Colonic mucosa (tissue), 4 donors: Measurements from ENCODE around the gene MUC3A. TPM values are rescaled to one million over a fixed set of nuclear protein-coding genes. Genes with fewer than 3 reads are reported as not detected.
"Not testable (repeated sequence)": the region's sequence is repeated elsewhere in the genome, so short reads cannot be mapped to it uniquely, and the experiment has no call there.

Experiments used
- DNase-seq: peaks from one replicate; pipeline ENCODE4 v3.0.0-alpha.2; 2020
- H3K27ac ChIP-seq: fragments of 200-600 bp; one replicate; pipeline ENCODE4 v1.8.0; 2021
- H3K27me3 ChIP-seq: fragments of 200-600 bp; one replicate; pipeline ENCODE4 v1.8.0; 2021
- H3K36me3 ChIP-seq: fragments of 200-600 bp; one replicate; pipeline ENCODE4 v1.8.0; 2021
- H3K4me1 ChIP-seq: fragments of 200-600 bp; one replicate; pipeline ENCODE4 v1.8.0; 2021; ENCODE audit warnings: mild to moderate bottlenecking
- H3K4me3 ChIP-seq: fragments of 200-600 bp; one replicate; pipeline ENCODE4 v1.8.0; 2021
- H3K9ac ChIP-seq, 2 donors: one replicate each; pipeline ENCODE4 v1.7.0; 2013; ENCODE audit warnings: control low read depth in 2 of 2, low read depth in 2 of 2, low read length in 2 of 2
- H3K9me3 ChIP-seq: fragments of 200-600 bp; one replicate; pipeline ENCODE4 v1.8.0; 2021
- intact Hi-C: fragments of 100-400 bp; cut with DNase I; formaldehyde crosslinking; loops from one replicate; pipeline ENCODE4 v1.14.1; 2022
- total RNA-seq, 2 donors: library from RNA; stranded (reverse); fragmentation: NEBNext Ultra II Directional in 1 of 2; extraction: Animal tissue kit (Norgen Biotek cat#: 25700) in 1 of 2; gene quantifications; one replicate each; pipeline ENCODE4 v1.2.1, GENCODE V29; 2021
- TF ChIP-seq, protein P1 (sequence below): fragments of 200-600 bp; IDR thresholded peaks from one replicate; pipeline ENCODE4 v1.8.0; 2022; ENCODE audit warnings: antibody characterized with exemption, mild to moderate bottlenecking
- donor health status: healthy.
- donor health status: DM: no; HTN: no; CAD: no.
- donor health status: DM: no; HTN: no; CAD: no.

Gene MUC3A
- total RNA-seq, 2 donors from 2014 or later: 137 to 149 TPM

DNA sequence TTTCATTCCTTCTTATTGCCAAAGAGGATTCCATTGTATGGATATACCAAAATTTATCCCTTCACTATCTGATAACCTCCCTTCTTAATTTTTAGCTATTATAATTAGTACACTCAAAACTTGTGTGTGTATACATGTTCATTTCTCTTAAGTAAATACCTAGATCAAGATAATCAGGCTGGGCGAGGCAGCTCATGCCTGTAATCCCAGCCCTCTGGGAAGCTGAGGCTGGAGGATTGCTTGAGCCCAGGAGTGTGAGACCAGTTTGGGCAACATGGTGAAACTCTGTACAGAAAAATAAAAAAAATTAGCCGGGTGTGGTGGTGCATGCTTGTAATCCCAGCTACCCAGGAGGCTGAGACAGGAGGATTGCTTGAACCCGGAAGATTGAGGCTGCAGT lies 37.9 kb upstream of the MUC3A start:
- TF ChIP-seq, protein P1, sequence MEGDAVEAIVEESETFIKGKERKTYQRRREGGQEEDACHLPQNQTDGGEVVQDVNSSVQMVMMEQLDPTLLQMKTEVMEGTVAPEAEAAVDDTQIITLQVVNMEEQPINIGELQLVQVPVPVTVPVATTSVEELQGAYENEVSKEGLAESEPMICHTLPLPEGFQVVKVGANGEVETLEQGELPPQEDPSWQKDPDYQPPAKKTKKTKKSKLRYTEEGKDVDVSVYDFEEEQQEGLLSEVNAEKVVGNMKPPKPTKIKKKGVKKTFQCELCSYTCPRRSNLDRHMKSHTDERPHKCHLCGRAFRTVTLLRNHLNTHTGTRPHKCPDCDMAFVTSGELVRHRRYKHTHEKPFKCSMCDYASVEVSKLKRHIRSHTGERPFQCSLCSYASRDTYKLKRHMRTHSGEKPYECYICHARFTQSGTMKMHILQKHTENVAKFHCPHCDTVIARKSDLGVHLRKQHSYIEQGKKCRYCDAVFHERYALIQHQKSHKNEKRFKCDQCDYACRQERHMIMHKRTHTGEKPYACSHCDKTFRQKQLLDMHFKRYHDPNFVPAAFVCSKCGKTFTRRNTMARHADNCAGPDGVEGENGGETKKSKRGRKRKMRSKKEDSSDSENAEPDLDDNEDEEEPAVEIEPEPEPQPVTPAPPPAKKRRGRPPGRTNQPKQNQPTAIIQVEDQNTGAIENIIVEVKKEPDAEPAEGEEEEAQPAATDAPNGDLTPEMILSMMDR: no peak
- Histone ChIP-seq H3K36me3 (no peaks in the 10 kb centered on the region), H3K9me3 (no peaks in the 10 kb centered on the region), H3K27me3 (no peaks in the 10 kb centered on the region), H3K4me3 (no peak overlapping the region), H3K27ac (peak overlapping the region; percentile 32), H3K9ac (no peak overlapping the region), H3K4me1 (no peaks in the 10 kb centered on the region)
- no peak for DNase-seq
- intact Hi-C loops: no loop called here

DNA sequence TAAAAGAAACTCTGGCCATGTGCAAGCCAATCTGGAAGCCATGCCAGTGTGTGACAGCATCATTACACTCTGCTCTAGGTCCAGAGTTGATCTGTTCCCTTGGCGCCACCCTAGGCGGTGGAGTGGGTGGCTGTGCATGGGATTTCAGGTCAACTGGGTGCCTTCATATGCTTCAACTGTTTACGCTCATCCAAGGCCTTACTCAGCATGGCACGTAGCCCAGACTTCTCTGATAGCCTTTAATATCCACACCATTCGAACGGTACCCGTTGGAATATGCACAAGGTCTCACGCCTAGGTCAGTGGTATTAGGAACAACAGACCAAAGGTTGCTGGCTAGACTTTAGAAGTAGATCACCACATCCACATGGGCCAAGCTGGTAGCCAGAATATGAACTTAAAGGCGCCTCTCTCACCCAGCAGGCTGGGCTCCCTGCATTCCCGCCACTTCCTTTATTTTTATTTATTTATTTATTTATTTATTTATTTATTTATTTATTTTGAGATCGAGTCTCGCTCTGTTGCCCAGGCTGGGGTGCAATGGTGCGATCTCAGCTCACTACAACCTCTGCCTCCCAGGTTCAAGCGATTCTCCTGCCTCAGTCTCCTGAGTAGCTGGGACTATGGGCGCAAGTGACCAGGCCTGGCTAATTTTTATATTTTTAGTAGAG lies 35.0 kb upstream of the MUC3A start:
- Histone ChIP-seq H3K4me3 (no peak overlapping the region), H3K36me3 (no peaks in the 10 kb centered on the region), H3K9ac (no peak overlapping the region), H3K27ac (no peak overlapping the region), H3K27me3 (no peaks in the 10 kb centered on the region), H3K9me3 (no peaks in the 10 kb centered on the region), H3K4me1 (no peaks in the 10 kb centered on the region)
- intact Hi-C loops: no loop called here
- TF ChIP-seq, protein P1: no peak
- DNase-seq: no peak

DNA sequence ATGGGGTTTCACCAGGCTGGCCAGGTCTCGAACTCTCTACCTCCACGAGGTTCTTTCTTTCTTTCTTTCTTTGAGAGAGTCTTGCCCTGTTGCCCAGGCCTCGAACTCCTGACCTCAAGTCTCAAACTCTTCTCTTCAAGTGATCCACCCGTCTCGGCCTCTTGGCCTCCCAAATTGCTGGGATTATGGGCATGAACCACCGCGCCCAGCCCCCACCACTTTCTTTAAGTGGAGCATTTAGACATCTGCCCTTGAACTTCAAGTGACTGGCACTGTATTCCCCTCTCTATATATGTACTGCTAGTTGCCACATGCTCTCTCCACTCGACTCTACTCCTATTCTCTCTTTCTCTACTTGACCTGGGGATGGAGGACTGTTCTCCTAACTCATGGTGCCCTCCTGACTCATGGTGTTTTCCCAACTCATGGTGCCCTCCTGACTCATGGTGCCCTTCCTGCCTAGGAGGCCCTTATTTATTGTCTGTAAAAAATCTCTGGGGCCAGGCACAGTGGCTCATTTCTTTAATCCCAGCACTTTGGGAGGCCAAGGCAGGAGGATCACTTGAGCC lies 34.4 kb upstream of the MUC3A start:
- no peak overlapping the region for H3K9ac ChIP-seq
- H3K27me3 ChIP-seq: no peaks in the 10 kb centered on the region
- H3K9me3 ChIP-seq: no peaks in the 10 kb centered on the region
- no peak overlapping the region for H3K27ac ChIP-seq
- no peak overlapping the region for H3K4me3 ChIP-seq
- TF ChIP-seq, protein P1: no peak
- DNase-seq: no peak
- intact Hi-C loops: no loop called here
- no peaks in the 10 kb centered on the region for H3K4me1 ChIP-seq
- no peaks in the 10 kb centered on the region for H3K36me3 ChIP-seq

DNA sequence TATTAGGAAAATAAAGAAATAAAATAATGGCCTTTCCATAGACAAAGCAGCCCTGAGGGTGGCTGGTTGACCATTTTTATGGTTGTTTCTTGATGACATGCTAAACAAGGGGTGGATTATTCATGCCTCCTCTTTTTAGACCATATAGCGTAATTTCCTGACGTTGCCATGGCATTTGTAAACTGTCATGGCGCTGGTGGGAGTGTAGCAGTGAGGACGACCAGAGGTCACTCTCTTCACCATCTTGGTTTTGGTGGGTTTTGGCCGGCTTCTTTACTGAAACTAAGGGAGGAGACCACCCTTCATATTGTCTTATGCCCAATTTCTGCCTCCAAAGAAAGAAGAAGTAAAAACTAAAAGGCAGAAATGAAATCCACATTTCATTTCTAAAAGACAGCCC lies 30.0 kb upstream of the MUC3A start:
- H3K9ac ChIP-seq, H3K27ac ChIP-seq, intact Hi-C loops, H3K4me3 ChIP-seq, DNase-seq, H3K4me1 ChIP-seq, H3K9me3 ChIP-seq, H3K27me3 ChIP-seq, H3K36me3 ChIP-seq: not testable (repeated sequence)

DNA sequence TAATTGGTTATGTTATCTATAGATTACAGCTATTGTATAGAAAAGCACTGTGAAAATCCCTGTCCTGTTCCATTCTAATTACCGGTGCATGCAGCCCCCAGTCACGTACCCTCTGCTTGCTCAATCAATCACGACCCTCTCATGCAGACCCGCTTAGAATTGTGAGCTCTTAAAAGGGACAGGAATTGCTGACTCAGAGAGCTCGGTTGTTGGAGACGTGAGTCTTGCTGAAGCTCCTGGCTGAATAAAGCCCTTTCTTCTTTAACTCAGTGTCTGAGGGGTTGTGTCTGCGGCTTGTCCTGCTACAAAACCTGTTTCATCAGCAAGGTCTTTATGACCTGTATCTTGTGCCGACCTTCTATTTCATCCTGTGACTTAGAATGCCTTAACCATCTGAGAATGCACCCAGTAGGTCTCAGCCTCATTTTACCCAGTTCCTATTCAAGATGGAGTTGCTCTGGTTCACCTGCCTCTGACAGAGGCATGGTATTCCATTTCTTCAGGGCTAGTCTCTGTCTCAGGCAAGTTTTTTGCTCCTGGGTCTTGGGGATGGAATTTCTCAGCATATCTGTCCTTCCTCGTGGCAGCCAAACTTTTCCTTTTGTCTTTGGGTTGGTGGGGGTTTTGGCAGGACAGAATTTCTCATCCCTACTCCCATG lies 29.4 kb upstream of the MUC3A start:
- H3K27ac ChIP-seq, H3K36me3 ChIP-seq, intact Hi-C loops, DNase-seq, H3K9me3 ChIP-seq, H3K4me3 ChIP-seq, H3K9ac ChIP-seq, H3K4me1 ChIP-seq, H3K27me3 ChIP-seq: not testable (repeated sequence)

DNA sequence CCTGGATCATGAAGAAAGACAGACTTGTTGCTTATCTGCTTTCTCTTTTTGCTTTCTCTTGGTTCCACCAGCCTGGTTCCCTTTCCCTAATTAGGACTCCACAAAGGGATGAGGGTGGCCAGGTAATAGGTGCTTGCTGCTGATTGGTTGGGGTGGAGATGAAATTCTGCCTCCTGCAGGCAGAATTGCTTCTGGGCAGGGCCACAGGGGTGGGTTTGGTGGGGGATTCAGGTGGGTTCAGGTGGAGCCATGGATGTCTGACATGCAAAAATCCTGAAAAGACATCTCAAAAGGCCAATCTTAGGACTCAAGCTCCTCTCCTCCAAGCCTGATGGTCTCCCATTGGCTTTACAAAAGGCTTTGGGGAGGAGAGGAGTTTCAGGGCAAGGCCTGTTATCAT lies 28.3 kb upstream of the MUC3A start:
- intact Hi-C loops: no loop called here
- H3K27ac ChIP-seq: no peak overlapping the region
- H3K9ac ChIP-seq: no peak overlapping the region
- H3K4me1 ChIP-seq: no peaks in the 10 kb centered on the region
- H3K9me3 ChIP-seq: no peaks in the 10 kb centered on the region
- DNase-seq: no peak
- H3K4me3 ChIP-seq: no peak overlapping the region
- H3K36me3 ChIP-seq: no peaks in the 10 kb centered on the region
- H3K27me3 ChIP-seq: no peaks in the 10 kb centered on the region
- TF ChIP-seq, protein P1: no peak

DNA sequence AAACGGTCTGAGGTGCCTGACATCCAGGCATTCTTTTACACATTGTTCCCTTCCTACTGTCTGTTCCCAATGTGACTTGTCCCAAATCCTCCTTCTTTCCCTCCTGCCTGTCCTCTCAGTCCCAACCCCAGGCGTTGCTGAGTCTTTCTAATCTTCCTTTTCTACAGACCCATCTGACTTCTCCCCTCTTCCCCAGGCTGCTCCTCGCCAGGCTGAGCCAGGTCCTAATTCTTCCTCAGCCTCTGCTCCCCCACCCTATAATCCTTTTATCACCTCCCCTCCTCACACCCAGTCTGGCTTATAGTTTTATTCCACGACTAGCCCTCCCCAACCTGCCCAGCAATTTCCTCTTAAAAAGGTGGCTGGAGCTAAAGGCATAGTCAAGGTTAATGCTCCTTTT lies 25.7 kb upstream of the MUC3A start:
- H3K9me3 ChIP-seq, H3K4me3 ChIP-seq, intact Hi-C loops, DNase-seq, H3K9ac ChIP-seq, H3K36me3 ChIP-seq, H3K27me3 ChIP-seq, H3K4me1 ChIP-seq, H3K27ac ChIP-seq: not testable (repeated sequence)
